ENCODE results near the gene GSTM3. TPM values are rescaled to one million over a fixed set of nuclear protein-coding genes. Genes with fewer than 3 reads are reported as not detected.

Gene GSTM3
- total and polyA plus RNA-seq, 7 experiments from 2014 or later, result 1.9 to 130 (median 11.9) TPM

DNA sequence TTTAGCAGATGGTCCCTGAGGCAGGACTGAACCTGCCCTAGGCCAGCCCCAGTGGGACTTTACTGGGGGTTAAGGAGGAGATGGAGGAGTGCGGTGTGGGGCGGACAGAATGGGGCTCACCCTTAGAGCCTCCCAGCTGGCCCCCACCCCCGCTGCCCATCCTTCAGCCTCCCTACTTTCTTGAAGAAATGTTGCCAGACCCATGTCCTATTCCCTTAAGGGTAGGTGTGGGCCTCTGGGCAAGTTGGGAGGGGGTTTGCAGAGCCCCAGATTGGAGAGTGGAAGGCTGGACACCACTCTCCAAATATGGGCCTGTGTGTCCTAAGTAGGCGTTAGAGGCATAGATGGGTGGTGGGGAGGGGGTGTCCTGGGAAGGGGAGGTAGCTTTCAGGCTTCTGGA lies 42.1 kb upstream of the GSTM3 start:
- POLR2A ChIA-PET, result no interaction called here
- CTCF ChIA-PET, result interaction anchor here (6.9 to 14.3 kb wide), 2 partner anchors 9 to 199 kb away, joined by 64 to 382 read pairs; partner anchors contain the start of gene AHCYL1
- Mint-ChIP-seq H3K4me3 (no peak overlapping the region), H3K27me3 (no peaks in the 10 kb centered on the region), H3K9me3 (peaks cover 0 to 12% (median 3%) of the 10 kb centered on the region in 11 donors), H3K4me1 (peaks cover 3 to 20% (median 15%) of the 10 kb centered on the region in 7 donors), H3K36me3 (peaks cover 0 to 12% (median 0%) of the 10 kb centered on the region in 5 donors), H3K27ac (peak overlapping the region in 1 of 9 donors; percentile 55)
- Histone ChIP-seq H3K36me3 (ENCODE audit: control insufficient read depth in 2 of 3, insufficient read depth in 3 of 3, low read length in 3 of 3) (no peaks in the 10 kb centered on the region), H3K27me3 (ENCODE audit: control insufficient read depth in 2 of 2, insufficient read depth in 2 of 2, low read length in 2 of 2) (no peaks in the 10 kb centered on the region), H3K9me3 (ENCODE audit: control insufficient read depth in 2 of 3, low read length in 3 of 3) (no peaks in the 10 kb centered on the region), H3K27ac (ENCODE audit: low read depth, low read length) (no peak overlapping the region), H3K4me3 (ENCODE audit: low read length) (no peak overlapping the region), H3K4me1 (ENCODE audit: control insufficient read depth in 2 of 2, insufficient read depth in 2 of 2, low read length in 2 of 2) (no peaks in the 10 kb centered on the region)
- intact Hi-C loops (cut with micrococcal nuclease), result no loop called here
- DNase-seq (no peak), ATAC-seq (no peak)

DNA sequence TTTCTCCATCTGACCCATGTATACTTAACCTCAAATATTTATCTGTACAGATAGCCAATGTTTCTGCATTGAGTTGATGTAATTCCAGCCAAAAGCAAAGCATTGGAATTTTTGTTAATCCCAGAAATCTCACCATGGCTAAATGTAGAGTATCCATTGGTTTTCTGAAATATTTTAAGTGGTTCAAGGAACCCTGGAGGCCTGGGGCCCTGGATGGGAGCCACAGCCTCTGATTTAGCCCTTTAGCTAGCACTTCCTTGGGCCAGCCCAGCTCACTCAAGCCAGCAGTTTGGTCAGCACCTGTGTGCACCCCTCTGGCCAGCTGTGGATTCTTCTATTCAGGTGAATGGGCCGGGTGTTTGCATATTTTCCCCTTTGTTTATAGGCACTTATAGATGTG lies 41.7 kb upstream of the GSTM3 start:
- ChIA-PET CTCF (interaction anchor here (6.9 to 14.3 kb wide), 2 partner anchors 9 to 199 kb away, joined by 64 to 382 read pairs; partner anchors contain the start of gene AHCYL1), POLR2A (no interaction called here)
- H3K4me3 ChIP-seq (ENCODE audit: low read length), result no peak overlapping the region
- no peaks in the 10 kb centered on the region for H3K27me3 ChIP-seq (ENCODE audit: control insufficient read depth in 2 of 2, insufficient read depth in 2 of 2, low read length in 2 of 2)
- no peak overlapping the region for H3K27ac ChIP-seq (ENCODE audit: low read depth, low read length)
- no peaks in the 10 kb centered on the region for H3K4me1 ChIP-seq (ENCODE audit: control insufficient read depth in 2 of 2, insufficient read depth in 2 of 2, low read length in 2 of 2)
- H3K27me3 Mint-ChIP-seq, result no peaks in the 10 kb centered on the region
- no peak overlapping the region for H3K4me3 Mint-ChIP-seq
- peaks cover 0 to 12% (median 0%) of the 10 kb centered on the region in 5 donors for H3K36me3 Mint-ChIP-seq
- no peaks in the 10 kb centered on the region for H3K9me3 ChIP-seq (ENCODE audit: control insufficient read depth in 2 of 3, low read length in 3 of 3)
- DNase-seq (no peak), ATAC-seq (no peak)
- intact Hi-C loops (cut with micrococcal nuclease), result no loop called here
- H3K4me1 Mint-ChIP-seq, result peaks cover under 1 to 17% (median 16%) of the 10 kb centered on the region in 7 donors
- H3K9me3 Mint-ChIP-seq, result peaks cover 0 to 12% (median 3%) of the 10 kb centered on the region in 11 donors
- H3K27ac Mint-ChIP-seq, result peak overlapping the region in 1 of 9 donors; percentile 55
- no peaks in the 10 kb centered on the region for H3K36me3 ChIP-seq (ENCODE audit: control insufficient read depth in 2 of 3, insufficient read depth in 3 of 3, low read length in 3 of 3)

- Histone ChIP-seq H3K4me1 (ENCODE audit: control insufficient read depth in 2 of 2, insufficient read depth in 2 of 2, low read length in 2 of 2) (peaks cover 0 to 4% of the 10 kb centered on the region in 2 donors), H3K27me3 (ENCODE audit: control insufficient read depth in 2 of 2, insufficient read depth in 2 of 2, low read length in 2 of 2) (no peaks in the 10 kb centered on the region), H3K27ac (ENCODE audit: low read depth, low read length) (no peak overlapping the region), H3K9me3 (ENCODE audit: control insufficient read depth in 2 of 3, low read length in 3 of 3) (no peaks in the 10 kb centered on the region), H3K36me3 (ENCODE audit: control insufficient read depth in 2 of 3, insufficient read depth in 3 of 3, low read length in 3 of 3) (no peaks in the 10 kb centered on the region), H3K4me3 (ENCODE audit: low read length) (no peak overlapping the region)
- DNase-seq (no peak), ATAC-seq (no peak)
- H3K4me1 Mint-ChIP-seq, result peaks cover 4 to 20% (median 12%) of the 10 kb centered on the region in 7 donors
- H3K9me3 Mint-ChIP-seq, result peaks cover 0 to 12% (median 3%) of the 10 kb centered on the region in 11 donors
- no peak overlapping the region for H3K4me3 Mint-ChIP-seq
- CTCF ChIA-PET, result interaction anchor here (0.8 to 14.3 kb wide), 3 partner anchors 10 to 200 kb away, joined by 3 to 382 read pairs (median 64); partner anchors contain the start of gene AHCYL1
- no peak overlapping the region for H3K27ac Mint-ChIP-seq
- H3K27me3 Mint-ChIP-seq, result no peaks in the 10 kb centered on the region
- peaks cover 0 to 12% (median 0%) of the 10 kb centered on the region in 5 donors for H3K36me3 Mint-ChIP-seq
- intact Hi-C loops (cut with micrococcal nuclease), result no loop called here
- POLR2A ChIA-PET, result interaction anchor here (0.8 to 0.9 kb wide), 2 partner anchors 10 to 23 kb away, joined by 3 read pairs; no protein-coding TSS in a partner anchor
These were observed 41.0 kb upstream of the GSTM3 start for GRCh38 chr1:109781806-109782205.

- peaks cover 0 to 12% (median 2%) of the 10 kb centered on the region in 11 donors for H3K9me3 Mint-ChIP-seq
- no peaks in the 10 kb centered on the region for H3K9me3 ChIP-seq (ENCODE audit: control insufficient read depth in 2 of 3, low read length in 3 of 3)
- no peak overlapping the region for H3K27ac ChIP-seq (ENCODE audit: low read depth, low read length)
- POLR2A ChIA-PET, result interaction anchor here (0.8 to 1.4 kb wide), 3 partner anchors 11 to 204 kb away, joined by 3 read pairs; partner anchors contain the start of gene AHCYL1
- CTCF ChIA-PET, result interaction anchor here (0.8 to 14.3 kb wide), 4 partner anchors 11 to 200 kb away, joined by 3 to 382 read pairs (median 34); partner anchors contain the start of gene AHCYL1
- peaks cover 0 to 2% (median 0%) of the 10 kb centered on the region in 5 donors for H3K27me3 Mint-ChIP-seq
- no peak for DNase-seq
- H3K4me3 ChIP-seq (ENCODE audit: low read length), result no peak overlapping the region
- intact Hi-C loops (cut with micrococcal nuclease), result no loop called here
- no peak overlapping the region for H3K27ac Mint-ChIP-seq
- peaks cover under 1 to 18% (median 9%) of the 10 kb centered on the region in 7 donors for H3K4me1 Mint-ChIP-seq
- H3K4me3 Mint-ChIP-seq, result no peak overlapping the region
- H3K27me3 ChIP-seq (ENCODE audit: control insufficient read depth in 2 of 2, insufficient read depth in 2 of 2, low read length in 2 of 2), result no peaks in the 10 kb centered on the region
- ATAC-seq, result no peak
- H3K4me1 ChIP-seq (ENCODE audit: control insufficient read depth in 2 of 2, insufficient read depth in 2 of 2, low read length in 2 of 2), result peaks cover 0 to 4% of the 10 kb centered on the region in 2 donors
- H3K36me3 ChIP-seq (ENCODE audit: control insufficient read depth in 2 of 3, insufficient read depth in 3 of 3, low read length in 3 of 3), result no peaks in the 10 kb centered on the region
- H3K36me3 Mint-ChIP-seq, result peaks cover 0 to 12% (median 0%) of the 10 kb centered on the region in 5 donors
These were observed 40.1 kb upstream of the GSTM3 start for GRCh38 chr1:109780982-109781381.

DNA sequence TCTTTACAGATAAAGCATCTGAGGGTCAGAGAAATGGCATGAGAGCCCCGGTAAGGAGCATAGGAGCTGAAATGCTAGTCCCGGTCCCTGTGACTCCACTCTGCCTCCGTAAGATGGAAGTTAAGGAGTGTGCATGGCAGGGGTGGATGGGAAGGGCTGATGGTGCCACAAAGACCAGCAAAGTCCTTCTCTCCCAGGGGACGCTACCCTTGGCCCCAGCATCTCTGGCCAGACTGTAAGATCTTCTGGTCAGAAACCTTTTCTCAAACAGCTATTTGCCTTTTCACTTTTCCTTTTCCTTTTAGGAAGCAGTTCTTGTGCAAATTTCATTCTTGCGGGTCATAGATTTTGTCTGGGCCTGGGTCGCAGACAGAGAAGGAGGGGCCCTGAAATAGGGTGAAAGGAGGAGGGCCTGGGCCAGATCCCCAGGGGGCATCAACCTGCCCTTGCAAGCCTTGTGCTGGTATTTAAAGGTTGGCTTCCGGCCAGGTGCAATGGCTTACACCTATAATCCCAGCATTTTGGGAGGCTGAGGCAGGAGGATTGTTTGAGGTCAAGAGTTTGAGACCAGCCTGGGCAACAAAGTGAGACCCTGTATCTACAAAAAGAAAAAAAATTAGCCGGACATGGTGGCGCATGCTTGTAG lies 37.3 kb upstream of the GSTM3 start:
- Mint-ChIP-seq H3K9me3 (peaks cover 0 to 12% (median 2%) of the 10 kb centered on the region in 11 donors), H3K36me3 (peaks cover 0 to 12% (median 0%) of the 10 kb centered on the region in 5 donors), H3K4me1 (peaks cover 0 to 21% (median 6%) of the 10 kb centered on the region in 7 donors), H3K27me3 (peaks cover 0 to 12% (median 4%) of the 10 kb centered on the region in 5 donors), H3K4me3 (no peak overlapping the region), H3K27ac (peak overlapping the region in 2 of 9 donors; percentile 28 to 45)
- POLR2A ChIA-PET, result interaction anchor here (1.1 to 5.0 kb wide), 2 partner anchors 9 to 206 kb away, joined by 3 to 32 read pairs; partner anchors contain the start of gene AHCYL1
- H3K9me3 ChIP-seq (ENCODE audit: control insufficient read depth in 2 of 3, low read length in 3 of 3), result no peaks in the 10 kb centered on the region
- H3K36me3 ChIP-seq (ENCODE audit: control insufficient read depth in 2 of 3, insufficient read depth in 3 of 3, low read length in 3 of 3), result no peaks in the 10 kb centered on the region
- H3K27ac ChIP-seq (ENCODE audit: low read depth, low read length), result no peak overlapping the region
- peaks cover 0 to 4% of the 10 kb centered on the region in 2 donors for H3K4me1 ChIP-seq (ENCODE audit: control insufficient read depth in 2 of 2, insufficient read depth in 2 of 2, low read length in 2 of 2)
- CTCF ChIA-PET, result interaction anchor here (0.5 to 14.3 kb wide), 13 partner anchors 8 to 354 kb away, joined by 3 to 382 read pairs (median 6); partner anchors contain the start of genes AHCYL1 and GNAI3
- intact Hi-C loops (cut with micrococcal nuclease), result loop anchor here in 1 of 2 donors (1.0 to 5.0 kb wide), 3 partner anchors 129 to 233 kb away; partner anchors contain the start of gene AHCYL1
- ATAC-seq (no peak), DNase-seq (peak in 1 of 9 donors; percentile 6)
- H3K27me3 ChIP-seq (ENCODE audit: control insufficient read depth in 2 of 2, insufficient read depth in 2 of 2, low read length in 2 of 2), result no peaks in the 10 kb centered on the region
- no peak overlapping the region for H3K4me3 ChIP-seq (ENCODE audit: low read length)

DNA sequence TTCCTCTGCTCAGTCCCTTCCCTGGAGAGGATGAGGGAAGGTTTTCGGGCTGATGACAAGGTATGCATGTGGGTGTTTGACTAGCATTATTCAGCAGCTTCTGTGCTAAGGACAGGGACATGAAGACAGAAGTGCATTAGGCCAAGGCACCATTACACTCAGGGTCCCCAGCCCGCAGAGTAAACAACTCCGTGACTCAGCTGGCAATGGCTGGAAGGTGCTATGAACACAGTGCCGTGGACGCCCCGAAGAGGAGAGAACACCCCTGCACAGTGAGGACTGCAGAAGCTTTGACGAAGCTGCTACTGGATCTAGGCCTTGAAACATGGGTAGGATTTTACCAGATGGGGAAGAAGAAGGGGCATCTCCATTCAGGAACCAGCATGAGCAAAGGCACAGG lies 36.6 kb upstream of the GSTM3 start:
- no peaks in the 10 kb centered on the region for H3K27me3 ChIP-seq (ENCODE audit: control insufficient read depth in 2 of 2, insufficient read depth in 2 of 2, low read length in 2 of 2)
- H3K27ac ChIP-seq (ENCODE audit: low read depth, low read length), result no peak overlapping the region
- Mint-ChIP-seq H3K27ac (peak overlapping the region in 3 of 9 donors; percentile 19 to 60 (median 30)), H3K4me3 (no peak overlapping the region), H3K36me3 (peaks cover 0 to 12% (median 0%) of the 10 kb centered on the region in 5 donors), H3K27me3 (peaks cover 0 to 12% (median 4%) of the 10 kb centered on the region in 5 donors), H3K4me1 (peaks cover 0 to 21% (median 6%) of the 10 kb centered on the region in 7 donors), H3K9me3 (peaks cover 0 to 12% (median 2%) of the 10 kb centered on the region in 11 donors)
- ATAC-seq (no peak), DNase-seq (peak in 1 of 9 donors; percentile 0)
- H3K36me3 ChIP-seq (ENCODE audit: control insufficient read depth in 2 of 3, insufficient read depth in 3 of 3, low read length in 3 of 3), result no peaks in the 10 kb centered on the region
- no peak overlapping the region for H3K4me3 ChIP-seq (ENCODE audit: low read length)
- intact Hi-C loops (cut with micrococcal nuclease), result loop anchor here in 1 of 2 donors (1.0 to 5.0 kb wide), 3 partner anchors 130 to 234 kb away; partner anchors contain the start of gene AHCYL1
- CTCF ChIA-PET, result interaction anchor here (0.5 to 14.3 kb wide), 25 partner anchors 8 to 692 kb away, joined by 3 to 382 read pairs (median 5); partner anchors contain the start of genes AHCYL1 and GNAI3
- peaks cover 0 to 4% of the 10 kb centered on the region in 2 donors for H3K4me1 ChIP-seq (ENCODE audit: control insufficient read depth in 2 of 2, insufficient read depth in 2 of 2, low read length in 2 of 2)
- POLR2A ChIA-PET, result interaction anchor here (1.0 to 5.0 kb wide), 4 partner anchors 14 to 231 kb away, joined by 3 to 32 read pairs (median 5); partner anchors contain the start of gene AHCYL1
- no peaks in the 10 kb centered on the region for H3K9me3 ChIP-seq (ENCODE audit: control insufficient read depth in 2 of 3, low read length in 3 of 3)
